Measurements from ENCODE around the gene GOSR2. TPM values are rescaled to one million over a fixed set of nuclear protein-coding genes. Genes with fewer than 3 reads are reported as not detected.
A peak's percentile ranks its signal among the peaks of the same experiment; 100 is the strongest.

The GOSR2 gene
- total and polyA plus RNA-seq, 7 donors: 21.6 to 47.0 (median 35.0) TPM

GRCh38 chr17:46896991-46897390 is 26.0 kb upstream of the GOSR2 start:
- DNase-seq: no peak
- no peaks in the 10 kb centered on the region for H3K4me1 ChIP-seq
- no peak overlapping the region for H3K27ac ChIP-seq
- TF ChIP-seq POLR2A (IDR thresholded peaks at IDR 0.05) (no peak), POLR2AphosphoS5 (IDR thresholded peaks at IDR 0.05) (no peak), EP300 (IDR thresholded peaks at IDR 0.05) (no peak), CTCF (IDR thresholded peaks at IDR 0.05) (no peak)
- H3K36me3 ChIP-seq: no peaks in the 10 kb centered on the region
- intact Hi-C loops (cut with DNase I): no loop called here
- H3K4me3 ChIP-seq: no peak overlapping the region
- peaks cover 0 to 33% (median 16%) of the 10 kb centered on the region in 3 donors for H3K27me3 ChIP-seq
- whole genome bisulfite sequencing, 2 donors: 85 to 87% methylated on average over 9 of the region's 9 CpGs
- H3K9me3 ChIP-seq: peaks cover 0 to 2% (median 0%) of the 10 kb centered on the region in 4 donors

- Histone ChIP-seq H3K4me3 (no peak overlapping the region), H3K27ac (no peak overlapping the region), H3K36me3 (no peaks in the 10 kb centered on the region), H3K4me1 (no peaks in the 10 kb centered on the region), H3K9me3 (peaks cover 0 to 2% (median 0%) of the 10 kb centered on the region in 4 donors), H3K27me3 (peaks cover 0 to 30% (median 14%) of the 10 kb centered on the region in 3 donors)
- DNase-seq: no peak
- TF ChIP-seq EP300 (IDR thresholded peaks at IDR 0.05): no peak
- 52 to 67% methylated on average over 2 of the region's 2 CpGs for WGBS, 2 donors
- intact Hi-C loops (cut with DNase I): no loop called here
Measured at GRCh38 chr17:46898364-46898763, 24.6 kb upstream of the GOSR2 start.

- Histone ChIP-seq H3K4me1 (no peaks in the 10 kb centered on the region), H3K9me3 (peaks cover 0 to 2% (median 0%) of the 10 kb centered on the region in 4 donors), H3K4me3 (no peak overlapping the region), H3K27me3 (peaks cover 0 to 26% (median 9%) of the 10 kb centered on the region in 3 donors), H3K36me3 (no peaks in the 10 kb centered on the region), H3K27ac (no peak overlapping the region)
- TF ChIP-seq POLR2A (IDR thresholded peaks at IDR 0.05) (no peak), EP300 (IDR thresholded peaks at IDR 0.05) (no peak), CTCF (IDR thresholded peaks at IDR 0.05) (no peak), POLR2AphosphoS5 (IDR thresholded peaks at IDR 0.05) (no peak)
- intact Hi-C loops (cut with DNase I): no loop called here
- 95% methylated on average over 5 of the region's 5 CpGs for WGBS, 2 donors
- no peak for DNase-seq
Measured at GRCh38 chr17:46898860-46899259, 24.1 kb upstream of the GOSR2 start.

- intact Hi-C loops (cut with DNase I): no loop called here
- TF ChIP-seq CTCF (IDR thresholded peaks at IDR 0.05): no peak
- no peak for TF ChIP-seq EP300 (IDR thresholded peaks at IDR 0.05)
- no peak for TF ChIP-seq POLR2AphosphoS5 (IDR thresholded peaks at IDR 0.05)
- TF ChIP-seq POLR2A (IDR thresholded peaks at IDR 0.05): no peak
- Histone ChIP-seq H3K36me3 (no peaks in the 10 kb centered on the region), H3K27ac (no peak overlapping the region), H3K4me1 (no peaks in the 10 kb centered on the region), H3K27me3 (peaks cover 0 to 10% (median 0%) of the 10 kb centered on the region in 3 donors), H3K9me3 (peaks cover 0 to 2% (median 0%) of the 10 kb centered on the region in 4 donors), H3K4me3 (no peak overlapping the region)
- DNase-seq: no peak
- WGBS, 2 donors: 73 to 84% methylated on average over 9 of the region's 9 CpGs
Measured at GRCh38 chr17:46901291-46901690, 21.7 kb upstream of the GOSR2 start.

- H3K9me3 ChIP-seq: no peaks in the 10 kb centered on the region
- peak; percentile 45 for DNase-seq
- no peak overlapping the region for H3K4me3 ChIP-seq
- intact Hi-C loops (cut with DNase I): no loop called here
- 92 to 93% methylated on average over 4 of the region's 4 CpGs for WGBS, 2 donors
- TF ChIP-seq CTCF (IDR thresholded peaks at IDR 0.05): no peak
- TF ChIP-seq EP300 (IDR thresholded peaks at IDR 0.05): no peak
- no peaks in the 10 kb centered on the region for H3K4me1 ChIP-seq
- no peak overlapping the region for H3K27ac ChIP-seq
- no peaks in the 10 kb centered on the region for H3K36me3 ChIP-seq
- peaks cover 0 to 10% (median 0%) of the 10 kb centered on the region in 3 donors for H3K27me3 ChIP-seq
Measured at GRCh38 chr17:46903762-46904672, 18.9 kb upstream of the GOSR2 start.

Measured in sigmoid colon (tissue), 7 donors.